Activated CD4-positive, CD25-positive, alpha-beta regulatory T cell (primary cell): ENCODE data around the gene RRBP1.

Experiments
- DNase-seq, 4 experiments: peaks; one replicate each; lab custom pipeline; 2025; lab: John Stamatoyannopoulos, UW

RRBP1 gene

GRCh38 chr20:17634661-17635331, 47.2 kb downstream of the RRBP1 start:
- no peak for DNase-seq

- DNase-seq: no peak
Measured at GRCh38 chr20:17633850-17634500, 48.1 kb downstream of the RRBP1 start.

- DNase-seq: no peak
Measured at GRCh38 chr20:17633221-17633849, 48.7 kb downstream of the RRBP1 start.

GRCh38 chr20:17631576-17632319, 50.3 kb downstream of the RRBP1 start:
- no peak for DNase-seq

GRCh38 chr20:17630806-17631195, 51.2 kb downstream of the RRBP1 start:
- DNase-seq: no peak

GRCh38 chr20:17630151-17630805, 51.8 kb downstream of the RRBP1 start:
- DNase-seq: no peak

GRCh38 chr20:17629678-17630089, 52.4 kb downstream of the RRBP1 start:
- DNase-seq: no peak

- DNase-seq: no peak
Measured at GRCh38 chr20:17629025-17629424, 53.0 kb downstream of the RRBP1 start.

GRCh38 chr20:17628101-17628841, 53.8 kb downstream of the RRBP1 start:
- DNase-seq: no peak

- no peak for DNase-seq
Measured at GRCh38 chr20:17627101-17627955, 54.7 kb downstream of the RRBP1 start.

GRCh38 chr20:17626217-17627007, 55.6 kb downstream of the RRBP1 start:
- DNase-seq: no peak

- no peak for DNase-seq
Measured at GRCh38 chr20:17625246-17626051, 56.6 kb downstream of the RRBP1 start.

GRCh38 chr20:17624551-17625245, 57.3 kb downstream of the RRBP1 start:
- no peak for DNase-seq

GRCh38 chr20:17624070-17624469, 58.0 kb downstream of the RRBP1 start:
- DNase-seq: no peak

- DNase-seq: no peak
Measured at GRCh38 chr20:17622851-17623508, 59.1 kb downstream of the RRBP1 start.

GRCh38 chr20:17622086-17622850, 59.8 kb downstream of the RRBP1 start:
- DNase-seq: no peak
